ENCODE measurements around the gene IRF2.
"Not testable (repeated sequence)": the region's sequence is repeated elsewhere in the genome, so short reads cannot be mapped to it uniquely, and the experiment has no call there.

The IRF2 gene

GRCh38 chr4:184389978-184390900, 84.1 kb downstream of the IRF2 start:
- no peak for DNase-seq (ENCODE audit: low read depth in 2 of 2)

GRCh38 chr4:184388106-184388505, 86.2 kb downstream of the IRF2 start:
- no peak for DNase-seq (ENCODE audit: low read depth in 2 of 2)

DNA sequence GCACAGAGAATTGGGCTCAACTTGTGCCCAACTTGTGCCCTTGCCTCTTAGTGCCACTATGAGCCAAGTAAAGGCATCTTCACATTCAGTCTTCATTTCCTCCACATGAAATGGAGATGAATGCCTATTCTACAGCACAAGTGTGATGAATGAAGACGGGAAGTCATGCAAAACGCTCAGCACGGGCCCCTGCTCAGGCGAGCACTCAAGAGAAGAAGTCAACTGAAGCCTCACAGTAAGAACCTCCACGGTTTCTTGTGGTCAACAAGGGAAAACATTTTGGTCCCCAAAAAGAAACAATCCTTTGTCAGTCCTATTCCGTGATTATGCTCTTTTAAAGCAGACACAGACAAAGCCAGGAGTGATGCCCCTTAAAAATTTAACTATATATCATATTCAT, 87.0 kb downstream of the IRF2 start:
- no peak for DNase-seq (ENCODE audit: low read depth in 2 of 2)

- no peak for DNase-seq (ENCODE audit: low read depth in 2 of 2)
Measured at GRCh38 chr4:184386271-184386781, 88.0 kb downstream of the IRF2 start.

- no peak for DNase-seq (ENCODE audit: low read depth in 2 of 2)
Measured at GRCh38 chr4:184385705-184386141, 88.6 kb downstream of the IRF2 start.

DNA sequence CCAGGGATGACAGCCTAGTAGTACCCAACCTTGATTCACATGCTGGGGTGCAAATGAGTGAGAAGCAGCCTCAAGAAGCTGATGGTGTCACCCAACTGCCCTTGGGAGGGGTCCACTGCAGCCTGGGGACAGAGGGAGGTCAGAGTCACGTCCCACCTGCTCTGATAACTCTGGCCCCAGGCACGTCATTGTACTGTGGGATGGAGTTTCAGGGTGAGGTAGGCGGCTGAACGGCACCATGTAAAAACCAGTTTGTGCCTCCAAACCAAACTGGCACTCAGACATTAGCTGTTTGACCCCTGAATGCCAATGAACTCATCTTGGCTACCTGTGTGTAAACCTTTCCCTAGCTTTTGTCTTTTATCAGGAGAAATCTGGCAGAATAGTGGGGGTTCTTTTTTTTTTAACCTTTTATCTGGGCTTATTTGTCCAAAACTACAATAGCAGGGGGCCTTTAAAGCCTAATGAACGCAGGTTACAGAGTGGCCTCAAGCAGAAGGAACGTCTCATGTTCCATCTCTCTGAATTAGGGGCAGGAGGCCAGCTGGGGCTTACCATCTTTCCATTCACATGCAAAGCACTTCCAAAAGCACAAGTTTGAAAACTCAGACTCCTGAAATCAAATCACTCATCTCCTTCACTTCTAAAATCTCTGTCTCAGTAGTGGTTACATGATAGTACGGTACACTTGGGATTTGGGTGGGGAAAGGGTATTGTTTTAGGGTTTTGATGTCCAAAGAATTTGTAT, 89.4 kb downstream of the IRF2 start:
- DNase-seq (ENCODE audit: low read depth in 2 of 2), result no peak

- DNase-seq (ENCODE audit: low read depth in 2 of 2), result no peak
Measured at GRCh38 chr4:184384056-184384809, 90.1 kb downstream of the IRF2 start.

GRCh38 chr4:184383497-184384055, 90.8 kb downstream of the IRF2 start:
- DNase-seq (ENCODE audit: low read depth in 2 of 2), result no peak

- DNase-seq (ENCODE audit: low read depth in 2 of 2), result no peak
Measured at GRCh38 chr4:184382189-184382846, 92.0 kb downstream of the IRF2 start.

DNA sequence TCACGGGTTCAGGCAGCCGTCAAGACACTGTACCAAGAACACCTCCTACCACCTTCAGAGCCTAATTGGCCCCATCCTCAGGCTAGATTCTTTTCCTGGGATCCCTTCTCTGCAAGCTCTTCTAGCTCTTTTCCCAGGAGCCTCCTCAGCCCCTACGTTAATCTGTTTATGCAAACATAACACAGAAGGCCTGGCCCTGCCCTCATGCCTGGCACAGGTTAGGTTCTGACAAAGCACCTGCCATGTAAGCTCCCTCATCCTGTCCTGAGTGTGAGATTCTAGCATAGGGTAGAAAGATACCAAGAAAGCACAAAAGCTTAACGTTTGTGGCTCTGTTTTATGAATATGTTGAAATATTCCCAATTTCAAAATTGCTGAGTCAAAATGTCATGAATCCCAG, 93.6 kb downstream of the IRF2 start:
- no peak for DNase-seq (ENCODE audit: low read depth in 2 of 2)

GRCh38 chr4:184380214-184380613, 94.1 kb downstream of the IRF2 start:
- DNase-seq (ENCODE audit: low read depth in 2 of 2), result not testable (repeated sequence)

GRCh38 chr4:184376923-184377322, 97.4 kb downstream of the IRF2 start:
- no peak for DNase-seq (ENCODE audit: low read depth in 2 of 2)

- no peak for DNase-seq (ENCODE audit: low read depth in 2 of 2)
Measured at GRCh38 chr4:184376126-184376838, 98.1 kb downstream of the IRF2 start.

DNA sequence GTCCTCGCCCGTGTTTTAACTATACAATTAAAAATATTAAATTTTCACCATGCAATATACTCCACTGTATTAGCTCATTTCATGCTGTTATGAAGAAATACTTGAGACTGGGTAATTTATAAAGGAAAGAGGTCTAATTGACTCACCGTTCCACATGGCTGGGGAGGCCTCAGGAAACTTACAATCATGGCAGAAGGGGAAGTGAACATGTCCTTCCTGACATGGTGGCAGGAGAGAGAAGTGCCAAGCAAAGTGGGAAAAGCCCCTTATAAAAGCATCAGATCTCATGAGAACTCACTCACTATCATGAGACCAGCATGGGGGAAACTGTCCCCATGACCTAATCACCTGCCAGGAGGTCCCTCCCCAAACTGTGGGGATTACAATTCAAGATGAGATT, 98.7 kb downstream of the IRF2 start:
- DNase-seq (ENCODE audit: low read depth in 2 of 2), result not testable (repeated sequence)

DNA sequence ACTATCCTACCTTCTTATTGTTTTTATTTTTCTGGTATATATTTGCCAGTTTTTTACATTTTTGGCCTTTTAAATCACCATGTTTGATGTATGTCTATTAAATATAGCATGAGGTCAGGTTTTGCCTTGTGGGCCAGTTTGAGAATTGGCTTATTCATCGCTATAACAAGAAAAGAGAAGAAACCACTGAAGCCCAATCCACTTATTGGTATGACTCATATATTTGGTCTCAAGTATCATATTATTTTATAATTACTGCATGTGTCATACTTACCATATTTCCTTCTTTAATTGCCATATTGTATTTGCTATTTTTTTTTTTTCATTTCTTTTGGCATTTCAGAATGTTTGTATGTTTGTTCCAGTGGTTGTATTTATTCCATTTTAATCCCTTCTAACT, 99.3 kb downstream of the IRF2 start:
- DNase-seq (ENCODE audit: low read depth in 2 of 2), result no peak

DNA sequence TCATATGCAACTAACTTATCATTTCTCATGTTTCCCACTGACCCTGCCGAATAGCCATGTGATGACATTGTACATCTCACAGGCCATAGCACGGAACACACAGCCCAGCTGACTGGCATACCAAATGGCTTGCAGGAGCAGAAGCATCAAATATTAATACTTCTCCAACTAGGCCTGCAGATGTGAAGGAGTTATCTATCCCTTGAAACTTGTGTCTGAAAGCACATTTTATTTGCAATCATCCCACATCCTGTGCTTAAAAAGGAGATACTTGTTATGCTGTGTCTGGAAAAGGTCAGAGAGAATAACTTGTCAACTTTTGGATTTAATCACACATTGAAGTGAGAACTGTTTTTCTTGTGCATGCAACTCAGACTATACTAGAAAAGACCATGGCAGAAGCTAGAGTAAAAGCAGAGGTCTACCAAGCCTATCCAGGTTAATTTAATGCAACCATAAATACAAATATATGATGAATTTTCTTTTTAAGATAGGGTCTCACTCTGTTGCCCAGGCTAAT, 100.4 kb downstream of the IRF2 start:
- no peak for DNase-seq (ENCODE audit: low read depth in 2 of 2)

GRCh38 chr4:184371390-184371787, 103.0 kb downstream of the IRF2 start:
- no peak for DNase-seq (ENCODE audit: low read depth in 2 of 2)

GRCh38 chr4:184370711-184371389, 103.5 kb downstream of the IRF2 start:
- DNase-seq (ENCODE audit: low read depth in 2 of 2), result no peak

DNA sequence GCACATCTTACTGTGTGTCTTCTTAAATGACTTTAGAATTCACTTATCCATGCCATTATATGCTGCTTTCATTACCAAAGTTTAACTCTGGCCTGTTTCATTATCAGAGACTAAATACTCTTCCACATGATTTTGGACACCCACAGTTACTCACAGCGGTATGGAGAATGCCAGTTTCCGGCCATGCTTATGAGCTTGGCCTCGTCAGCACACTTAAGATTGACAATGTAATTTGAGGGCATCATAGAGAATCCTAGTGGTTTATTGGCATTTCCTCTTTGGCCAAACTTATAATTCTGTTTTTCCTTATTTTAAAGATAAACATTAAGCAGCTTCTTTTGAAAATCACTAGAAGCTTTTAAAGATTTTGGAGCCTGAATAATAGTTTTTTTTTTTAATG, 104.5 kb downstream of the IRF2 start:
- no peak for DNase-seq (ENCODE audit: low read depth in 2 of 2)

DNA sequence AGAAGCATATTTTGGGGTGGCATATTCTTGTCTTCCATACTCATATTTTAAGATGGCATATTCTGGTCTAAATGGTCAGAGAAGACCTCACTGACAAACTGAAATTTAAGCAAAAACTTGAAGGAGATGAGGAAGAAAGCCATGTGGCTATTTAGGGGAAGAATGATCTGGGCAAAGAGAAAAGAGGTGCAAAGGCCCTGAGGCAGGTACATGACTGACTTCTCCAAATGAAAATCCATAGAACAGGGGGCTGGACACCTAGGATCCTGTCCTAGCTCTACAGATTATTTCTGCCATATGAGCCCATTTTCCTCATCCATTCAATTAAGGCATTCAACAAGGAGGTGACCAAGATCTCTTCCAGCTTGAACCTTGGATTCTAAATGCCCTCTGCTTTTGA, 105.6 kb downstream of the IRF2 start:
- no peak for DNase-seq (ENCODE audit: low read depth in 2 of 2)

Measured in stimulated activated CD4-positive, alpha-beta T cell treated with anti-CD3 and anti-CD28 coated beads, Interleukin-1b, Interleukin-23, amount 100 ng/mL, for 1 hour (primary cell).